ENCODE data around the gene BICDL1.

The BICDL1 gene

GRCh38 chr12:120055231-120056000 is 66.4 kb downstream of the BICDL1 start:
- DNase-seq (ENCODE audit: low read depth) = no peak

GRCh38 chr12:120056739-120057138 is 67.7 kb downstream of the BICDL1 start:
- DNase-seq (ENCODE audit: low read depth) = no peak

- no peak for DNase-seq (ENCODE audit: low read depth)
Observed at GRCh38 chr12:120060196-120060595, 71.2 kb downstream of the BICDL1 start.

- no peak for DNase-seq (ENCODE audit: low read depth)
Observed at GRCh38 chr12:120060717-120061116, 71.7 kb downstream of the BICDL1 start.

GRCh38 chr12:120061575-120062214 is 72.7 kb downstream of the BICDL1 start:
- DNase-seq (ENCODE audit: low read depth) = no peak

GRCh38 chr12:120062976-120063579 is 74.0 kb downstream of the BICDL1 start:
- DNase-seq (ENCODE audit: low read depth) = no peak

GRCh38 chr12:120064054-120064940 is 75.3 kb downstream of the BICDL1 start:
- no peak for DNase-seq (ENCODE audit: low read depth)

- no peak for DNase-seq (ENCODE audit: low read depth)
Observed at GRCh38 chr12:120065472-120065871, 76.4 kb downstream of the BICDL1 start.

GRCh38 chr12:120066341-120066740 is 77.3 kb downstream of the BICDL1 start:
- no peak for DNase-seq (ENCODE audit: low read depth)

GRCh38 chr12:120067084-120067869 is 78.2 kb downstream of the BICDL1 start:
- no peak for DNase-seq (ENCODE audit: low read depth)

GRCh38 chr12:120067901-120068300 is 78.9 kb downstream of the BICDL1 start:
- DNase-seq (ENCODE audit: low read depth) = no peak

GRCh38 chr12:120069278-120069677 is 80.2 kb downstream of the BICDL1 start:
- DNase-seq (ENCODE audit: low read depth) = no peak

GRCh38 chr12:120071493-120072020 is 82.5 kb downstream of the BICDL1 start:
- no peak for DNase-seq (ENCODE audit: low read depth)

GRCh38 chr12:120072472-120073249 is 83.6 kb downstream of the BICDL1 start:
- no peak for DNase-seq (ENCODE audit: low read depth)

GRCh38 chr12:120075034-120075616 is 86.1 kb downstream of the BICDL1 start:
- DNase-seq (ENCODE audit: low read depth) = no peak

- no peak for DNase-seq (ENCODE audit: low read depth)
Observed at GRCh38 chr12:120076651-120077050, 87.6 kb downstream of the BICDL1 start.

- DNase-seq (ENCODE audit: low read depth) = no peak
Observed at GRCh38 chr12:120077260-120077659, 88.2 kb downstream of the BICDL1 start.

- DNase-seq (ENCODE audit: low read depth) = no peak
Observed at GRCh38 chr12:120078868-120079267, 89.8 kb downstream of the BICDL1 start.

GRCh38 chr12:120079411-120080400 is 90.7 kb downstream of the BICDL1 start:
- peak; percentile 24 for DNase-seq (ENCODE audit: low read depth)
